G401.6 (cell line): ENCODE data around the gene GMDS.

Experiments
- FAIRE-seq: peaks from 2 replicates; lab custom pipeline; 2012; peaks lifted over from hg19 to GRCh38; lab: Jason Lieb, UNC

The GMDS gene

DNA sequence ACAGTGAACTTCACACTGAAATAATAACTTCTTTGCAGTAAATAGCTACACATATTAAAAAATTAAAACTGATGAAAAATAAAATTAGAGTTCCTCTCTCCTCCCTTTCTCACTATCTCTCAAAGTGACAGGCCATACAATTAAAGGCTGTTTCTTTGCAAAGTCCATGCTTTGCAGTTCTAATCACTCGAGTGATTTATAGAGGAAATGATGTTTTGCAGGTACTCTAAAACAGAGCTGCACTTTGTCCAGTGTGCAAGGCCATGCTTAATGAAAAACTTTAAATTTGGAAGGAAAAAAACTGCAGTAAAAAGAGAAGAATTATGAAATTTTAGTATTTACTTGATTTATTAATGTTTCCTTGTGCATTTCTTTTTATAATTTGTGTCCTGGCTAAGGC lies 112.5 kb downstream of the GMDS start:
- no peak for FAIRE-seq

DNA sequence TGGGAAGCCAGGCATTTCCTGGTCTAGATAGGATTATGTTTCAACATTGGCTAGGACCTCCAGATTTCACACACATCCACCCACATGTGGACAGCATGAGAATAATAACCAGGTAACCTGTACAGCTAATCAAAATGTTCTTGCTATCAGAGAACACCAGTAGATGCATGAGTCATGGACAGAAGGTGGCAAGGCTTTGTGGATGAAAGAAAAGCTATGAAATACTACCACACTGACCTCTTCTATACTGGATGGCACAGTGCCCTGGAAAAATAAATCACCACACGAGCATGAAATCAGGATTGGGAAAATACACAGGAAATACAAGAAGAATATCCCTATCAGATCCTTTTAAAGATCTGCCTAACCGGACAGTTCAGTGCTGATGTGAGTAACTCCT lies 113.0 kb downstream of the GMDS start:
- no peak for FAIRE-seq

DNA sequence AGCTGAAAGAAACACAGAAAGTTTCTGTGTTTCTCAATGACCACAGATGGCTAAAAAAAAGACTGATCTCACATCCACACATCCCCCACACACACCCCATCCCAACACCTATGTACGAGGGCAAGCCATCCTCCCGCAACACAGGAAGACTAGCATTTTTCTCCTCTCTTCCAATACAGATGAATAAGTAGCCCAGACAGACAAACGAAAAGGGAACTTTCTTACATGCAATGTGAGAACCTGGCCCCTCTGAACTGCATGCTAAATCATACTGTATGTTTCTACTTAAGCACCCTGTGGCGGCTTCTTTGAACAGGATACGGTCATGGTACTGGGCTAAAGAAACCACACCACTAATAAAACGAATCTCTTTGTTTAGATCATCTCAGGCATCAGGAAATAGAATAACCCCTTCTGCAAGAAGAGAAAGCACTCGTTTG lies 116.2 kb downstream of the GMDS start:
- FAIRE-seq, result no peak

DNA sequence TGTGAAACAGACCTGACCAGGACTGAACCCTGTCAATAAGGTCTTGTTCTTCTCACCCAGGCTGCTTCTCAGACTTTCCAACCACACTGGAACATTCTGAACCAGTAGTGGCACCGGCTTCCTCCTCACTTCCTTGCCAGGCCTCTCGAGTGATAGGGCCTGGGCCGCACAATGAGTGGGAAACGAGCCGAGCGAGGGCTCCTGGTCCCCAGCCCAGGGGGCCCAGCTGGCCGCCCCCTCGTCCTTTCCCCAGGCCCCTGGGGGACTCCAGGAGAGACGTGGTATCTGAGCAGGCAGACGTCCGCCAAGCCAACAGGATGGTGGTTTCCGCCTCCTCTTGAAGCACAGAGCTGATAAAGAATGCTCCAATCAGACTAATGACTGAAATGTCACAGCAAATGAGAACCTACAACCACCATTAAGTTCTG lies 117.9 kb downstream of the GMDS start:
- no peak for FAIRE-seq

DNA sequence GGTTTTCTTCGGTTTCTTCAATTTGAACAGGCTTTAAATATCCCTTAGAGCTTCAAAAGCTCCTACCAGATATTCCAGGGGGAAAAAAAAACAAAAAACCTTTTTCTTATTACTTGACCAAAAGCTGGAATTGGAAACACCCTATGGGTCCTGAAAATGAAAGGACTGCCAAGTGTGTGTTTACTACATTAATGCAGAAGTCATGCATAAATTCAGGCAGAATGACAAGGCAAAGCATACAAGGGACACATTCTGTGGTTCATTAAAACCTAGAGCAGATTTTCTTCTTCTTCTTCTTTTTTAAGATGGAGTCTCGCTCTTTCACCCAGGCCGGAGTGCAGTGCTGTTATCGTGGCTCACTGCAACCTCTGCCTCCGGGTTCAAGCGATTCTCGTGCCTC lies 119.1 kb downstream of the GMDS start:
- no peak for FAIRE-seq

DNA sequence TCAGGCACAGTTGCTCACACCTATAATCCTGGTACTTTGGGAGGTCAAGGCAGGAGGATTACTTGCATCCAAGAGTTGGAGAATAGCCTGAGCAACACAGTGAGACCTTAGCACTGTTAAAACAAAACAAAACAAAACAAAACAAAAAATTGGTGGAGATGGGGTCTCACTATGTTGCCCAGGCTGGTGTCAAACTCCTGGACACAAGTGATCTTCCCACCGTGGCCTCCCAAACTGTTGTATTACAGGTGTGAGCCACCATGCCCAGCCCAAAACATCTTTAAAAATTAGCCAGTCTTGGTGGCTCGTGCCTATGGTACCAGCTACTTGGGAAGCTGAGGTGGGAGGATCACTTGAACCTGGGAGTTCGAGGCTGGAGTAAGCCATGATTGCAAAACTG lies 120.2 kb downstream of the GMDS start:
- FAIRE-seq, result no peak

DNA sequence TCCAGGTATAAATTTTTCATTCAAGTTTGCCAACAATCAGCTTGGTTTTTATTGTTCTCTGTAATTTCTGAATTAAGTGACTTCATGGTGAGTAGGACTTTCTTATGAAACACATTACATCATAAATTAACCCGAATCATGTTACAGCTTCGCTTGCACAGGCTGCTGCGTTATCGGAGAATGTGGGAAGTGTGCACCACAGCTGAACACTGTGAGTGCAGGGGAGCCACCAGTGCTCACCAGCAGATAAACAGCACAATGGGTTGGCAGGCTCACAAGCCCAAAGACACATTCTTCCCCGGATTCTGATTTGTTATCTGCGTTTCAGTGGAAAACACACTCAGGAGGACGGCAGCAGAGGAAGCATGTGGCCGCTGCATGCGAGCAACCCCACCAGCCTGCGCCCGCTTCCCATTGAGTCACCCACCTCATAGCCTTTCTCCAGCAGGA lies 121.1 kb downstream of the GMDS start:
- no peak for FAIRE-seq

DNA sequence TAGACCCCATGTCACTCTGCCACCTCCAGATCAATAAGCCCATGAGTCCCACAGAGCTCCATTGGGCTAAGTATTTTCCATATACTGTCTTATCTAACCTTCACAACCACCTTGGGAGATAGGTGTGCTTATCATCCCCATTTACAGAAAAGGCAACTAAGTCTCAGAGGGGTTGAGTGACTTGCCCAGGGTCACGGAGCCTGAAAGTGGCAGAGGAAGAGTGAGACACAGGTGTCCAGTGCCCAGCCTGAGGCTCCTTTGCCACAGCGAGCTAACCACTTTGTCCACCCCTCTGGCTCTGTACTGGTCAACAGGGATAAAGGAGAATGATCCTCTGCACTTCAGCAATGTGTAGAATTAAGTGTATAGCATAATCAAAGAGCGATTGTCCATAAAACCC lies 124.5 kb downstream of the GMDS start:
- no peak for FAIRE-seq

DNA sequence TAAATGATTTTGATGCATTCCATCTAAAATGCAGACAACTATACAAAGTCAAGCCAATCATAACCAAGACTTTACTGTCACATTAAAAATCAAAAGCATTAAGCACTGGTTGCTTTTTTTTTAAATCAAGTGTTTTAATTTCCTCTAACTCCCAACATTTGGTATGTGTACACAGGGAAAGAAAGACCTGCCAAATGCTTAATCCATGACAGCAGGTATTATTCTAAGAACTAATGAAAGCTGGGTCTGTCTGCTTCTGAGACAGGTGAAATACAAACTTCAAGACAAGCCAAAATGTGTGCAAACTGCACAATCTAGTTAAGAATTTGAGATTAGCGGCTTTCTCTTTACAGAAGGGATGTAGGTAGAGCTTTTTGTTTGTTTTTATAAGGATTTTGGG lies 126.1 kb downstream of the GMDS start:
- no peak for FAIRE-seq

DNA sequence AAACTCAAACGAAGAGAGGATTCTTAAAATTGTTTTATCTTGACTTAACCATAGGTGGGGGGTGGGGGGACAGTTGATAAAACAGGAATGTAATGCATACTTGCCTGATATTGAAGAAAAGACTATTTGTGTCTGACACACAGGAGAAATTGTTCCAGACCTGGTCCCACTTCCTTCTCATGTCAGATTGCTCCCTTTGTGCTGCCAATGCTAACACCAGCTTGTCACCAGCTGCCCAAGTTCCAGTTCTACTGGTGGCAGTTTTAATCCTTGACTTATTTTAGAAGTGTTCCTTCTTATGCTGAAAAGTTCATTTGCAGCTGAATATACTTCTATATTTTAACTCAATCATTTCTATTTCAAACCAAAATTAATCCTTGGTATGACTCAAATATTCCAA lies 127.3 kb downstream of the GMDS start:
- FAIRE-seq, result no peak

DNA sequence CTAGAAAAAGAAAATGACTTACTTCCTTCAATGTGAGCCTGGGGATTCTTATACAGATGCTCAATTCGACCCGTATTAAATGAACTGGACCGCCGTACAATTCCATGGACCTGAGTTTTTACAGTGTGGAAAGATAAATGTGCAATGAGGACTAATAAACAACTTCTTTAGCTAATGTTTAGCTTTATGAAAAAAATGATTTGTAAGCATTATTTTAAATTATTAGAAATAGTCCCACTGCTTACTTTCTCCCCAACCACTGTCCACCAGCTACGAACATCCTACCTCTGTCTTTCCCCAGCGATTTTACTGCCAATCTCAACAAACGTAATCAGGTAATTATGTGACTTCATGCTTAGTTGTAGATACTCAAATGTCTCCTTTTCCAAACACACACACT lies 128.0 kb downstream of the GMDS start:
- FAIRE-seq, result no peak

DNA sequence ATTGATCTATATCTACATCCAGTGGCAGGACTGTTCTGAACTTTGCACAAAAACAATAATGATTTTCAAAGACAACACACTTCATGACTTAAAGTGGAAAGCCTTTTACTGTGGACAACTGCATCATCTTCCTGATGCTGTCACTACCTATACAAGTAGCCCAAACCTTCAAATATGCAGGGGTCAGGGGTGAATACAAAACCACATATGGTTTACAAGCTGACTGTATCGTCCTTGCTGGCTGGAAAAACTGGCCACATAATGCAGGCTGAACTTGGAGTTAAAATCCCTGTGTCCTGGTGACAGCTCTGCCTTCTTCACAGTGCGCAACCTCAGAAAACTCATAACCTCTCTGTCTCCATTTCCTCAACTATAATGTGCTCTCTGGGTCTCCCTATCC lies 128.9 kb downstream of the GMDS start:
- no peak for FAIRE-seq

DNA sequence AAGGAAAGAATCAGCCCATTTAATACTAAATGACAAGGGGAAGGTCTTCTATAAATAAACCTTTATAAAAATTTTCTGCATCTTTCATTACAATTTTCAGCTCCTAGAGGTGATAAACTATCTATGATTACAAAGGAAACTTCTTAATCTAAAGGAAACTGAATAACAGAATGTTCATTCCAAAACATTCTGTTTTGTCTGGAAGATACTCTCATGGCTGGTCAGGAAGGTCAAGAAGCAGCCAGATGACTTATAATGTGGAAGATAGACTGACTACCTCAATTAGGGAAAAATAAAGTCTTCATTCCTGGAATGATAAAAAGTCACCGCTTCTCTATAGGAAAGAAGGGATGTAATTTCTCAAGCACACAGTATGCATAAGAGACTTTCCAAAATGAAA lies 131.3 kb downstream of the GMDS start:
- no peak for FAIRE-seq

DNA sequence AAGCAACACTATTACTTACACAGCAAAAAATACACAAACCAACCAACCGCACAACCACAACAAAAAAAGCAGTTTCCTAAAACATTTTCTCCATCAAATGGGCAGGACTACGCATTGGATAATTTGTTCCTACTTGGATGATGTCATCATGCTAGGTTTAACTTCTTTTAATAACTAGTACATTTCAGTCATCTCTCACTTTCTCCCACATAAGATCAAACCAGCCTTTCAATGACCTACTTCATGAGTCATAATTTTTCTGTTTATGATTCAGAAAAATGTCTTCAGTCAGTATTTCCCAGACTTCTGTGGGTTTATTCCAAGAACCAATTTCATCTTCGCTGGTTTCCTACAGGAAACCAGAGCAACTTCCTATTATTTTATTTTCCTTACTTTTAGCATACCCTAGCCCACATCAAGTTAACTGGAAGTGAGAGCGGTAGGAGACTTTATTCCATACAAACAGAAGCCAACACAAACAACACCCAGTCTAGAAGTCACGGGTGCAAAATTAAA lies 134.2 kb downstream of the GMDS start:
- no peak for FAIRE-seq

DNA sequence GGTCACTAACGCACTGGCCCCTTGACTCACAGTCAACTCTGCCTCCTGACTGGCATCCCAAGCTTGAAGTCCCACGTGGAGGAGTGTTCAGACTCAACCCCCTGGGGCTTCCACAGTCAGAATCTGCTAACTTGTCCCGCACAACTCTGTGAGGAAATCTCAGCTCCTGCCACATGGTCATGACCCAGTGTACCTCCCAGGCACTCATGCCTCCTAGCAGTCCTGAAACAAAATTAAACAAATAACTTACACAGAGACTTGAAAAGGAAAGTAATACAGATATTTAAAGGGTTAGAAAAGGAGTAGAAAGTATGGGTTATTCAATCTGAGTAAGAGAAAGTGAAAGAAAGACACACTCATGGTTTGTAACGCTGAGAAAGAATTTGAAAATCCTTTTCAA lies 134.9 kb downstream of the GMDS start:
- FAIRE-seq, result no peak

DNA sequence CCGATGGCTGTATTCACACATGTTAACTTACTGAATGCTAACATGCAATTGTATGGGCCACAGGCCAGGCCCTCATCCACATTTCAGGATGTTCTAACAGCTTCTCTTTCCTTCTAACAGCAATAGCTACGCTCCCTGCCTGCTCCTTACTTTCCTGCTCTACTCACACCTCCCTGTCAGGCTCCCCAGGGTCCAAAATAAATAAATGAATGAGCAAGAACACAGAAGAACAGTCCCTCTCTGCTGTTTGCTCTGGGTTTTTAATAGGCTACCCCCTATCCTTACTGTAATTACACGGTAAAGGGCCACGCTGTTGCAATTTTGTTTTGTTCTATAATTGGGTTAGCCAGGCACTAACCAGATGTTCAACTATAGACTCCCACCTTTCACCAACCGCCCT lies 135.6 kb downstream of the GMDS start:
- no peak for FAIRE-seq

DNA sequence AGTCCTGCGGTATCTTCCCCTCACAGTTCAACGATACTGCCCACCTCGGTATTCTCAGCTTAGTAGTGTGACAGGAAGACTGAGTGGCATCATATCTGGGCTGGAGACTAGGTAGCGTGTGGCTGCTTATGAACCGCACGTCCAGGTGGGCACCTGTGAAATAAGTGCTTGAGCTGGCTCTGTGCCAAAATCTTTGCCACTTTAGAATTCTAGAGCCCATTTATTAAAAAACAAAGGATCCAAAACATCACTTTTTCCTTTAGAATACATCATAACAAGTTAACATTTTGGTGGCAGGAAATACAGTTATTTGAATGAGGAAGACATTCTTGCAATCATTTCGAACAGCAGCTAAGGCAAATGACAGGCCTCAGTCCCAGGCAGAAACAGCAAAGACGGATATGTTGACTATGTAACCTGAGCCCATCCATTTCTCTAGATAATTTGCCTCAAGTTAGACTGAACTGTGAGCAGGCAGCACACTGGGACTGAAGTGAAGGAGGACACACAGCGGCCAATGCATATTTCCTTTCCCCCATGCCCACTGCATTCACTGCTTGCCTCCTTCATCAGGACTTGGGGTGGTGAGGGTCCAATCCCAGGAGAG lies 136.6 kb downstream of the GMDS start:
- no peak for FAIRE-seq

DNA sequence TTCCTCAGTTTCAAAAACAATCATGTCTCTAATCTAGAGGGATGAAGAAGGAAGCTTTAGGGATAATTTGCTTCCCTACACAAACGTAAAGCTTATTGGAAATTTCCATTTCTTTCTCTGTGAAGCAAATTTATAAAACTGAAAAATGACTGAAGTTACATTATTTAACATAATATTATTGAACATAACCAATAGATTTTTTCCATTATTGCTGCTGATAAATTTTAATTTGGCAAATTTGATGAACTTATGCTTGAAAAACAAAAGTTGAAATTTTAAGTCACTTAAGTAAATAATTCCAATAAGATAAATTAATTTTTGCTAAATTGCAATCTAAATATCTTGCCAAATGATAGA lies 140.9 kb downstream of the GMDS start:
- no peak for FAIRE-seq

DNA sequence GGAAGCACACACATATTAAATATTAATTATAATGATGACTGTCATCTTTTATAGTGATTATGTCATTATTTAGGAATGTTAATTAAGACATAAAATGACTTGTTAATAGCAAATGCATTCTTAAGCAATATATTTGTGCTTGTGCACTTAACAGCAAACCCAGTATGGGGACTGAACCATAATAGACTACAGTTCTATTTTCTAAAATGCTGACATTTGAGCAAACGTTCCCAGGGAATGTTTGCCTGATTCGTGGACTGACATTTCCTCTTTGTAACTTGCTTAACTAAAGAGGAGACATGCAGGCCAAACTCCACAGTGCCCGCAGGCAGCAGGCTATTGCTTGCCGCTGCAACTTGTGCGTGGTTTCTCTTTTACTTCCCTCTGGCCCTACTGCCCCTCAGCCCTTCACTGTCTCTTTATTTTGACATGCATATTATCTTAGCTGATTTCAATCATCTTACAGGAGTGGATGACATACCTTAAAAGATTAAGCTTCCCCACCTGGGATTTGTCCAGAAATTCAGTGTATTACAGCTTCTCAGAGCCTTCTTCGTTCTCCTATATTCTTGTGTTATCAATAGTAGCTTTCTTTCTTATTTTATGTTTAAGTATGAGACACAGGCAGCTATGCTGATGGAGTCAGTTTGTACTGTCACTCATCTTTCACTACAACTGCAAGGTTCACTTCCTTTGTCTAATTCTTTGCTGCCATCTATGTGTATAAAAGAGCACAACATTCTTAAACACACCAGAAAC lies 141.5 kb downstream of the GMDS start:
- peak; percentile 92 for FAIRE-seq

DNA sequence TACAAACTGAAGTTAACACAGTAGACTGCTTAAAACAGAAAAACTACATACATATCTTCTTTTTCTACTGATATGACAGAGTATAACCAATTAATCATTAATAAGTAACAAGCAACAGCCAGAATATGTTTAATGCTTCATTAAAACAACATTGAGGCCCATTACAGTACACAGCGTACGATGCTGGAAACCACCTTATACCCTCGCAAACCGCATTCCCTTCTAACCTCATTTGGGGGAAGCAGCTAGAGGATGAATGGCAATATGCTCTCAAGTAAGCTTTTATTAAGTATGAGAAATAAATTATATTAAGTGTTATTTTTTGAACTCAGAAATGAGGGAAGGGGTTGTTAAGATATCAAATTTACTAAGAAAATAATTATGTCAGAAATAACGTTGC lies 142.4 kb downstream of the GMDS start:
- FAIRE-seq, result no peak

DNA sequence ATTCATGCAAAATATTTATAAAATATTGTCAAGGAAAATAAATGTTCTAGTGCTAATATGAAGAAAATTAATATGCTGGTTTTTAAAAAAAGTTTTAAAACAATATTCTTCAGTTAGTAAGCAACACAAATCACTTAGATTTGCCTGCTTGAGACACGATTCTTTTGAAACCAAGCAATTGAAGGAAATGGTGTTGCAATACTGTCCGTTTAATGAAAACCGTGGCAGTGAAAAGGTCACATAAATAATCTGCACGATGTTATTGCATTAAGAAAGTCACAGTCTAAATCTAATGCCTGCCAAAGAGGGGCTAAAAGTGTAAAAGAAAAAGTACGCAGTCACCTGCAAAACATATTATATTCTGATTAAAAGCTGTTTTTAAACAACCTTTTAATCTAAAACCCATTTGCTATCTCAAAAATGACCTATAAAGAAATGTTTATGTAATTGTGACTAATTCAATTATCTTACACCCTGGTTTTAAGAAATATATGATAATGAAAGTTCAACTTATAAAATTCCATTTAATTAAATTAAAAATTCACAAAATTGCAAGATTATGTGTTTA lies 143.0 kb downstream of the GMDS start:
- peak; percentile 61 for FAIRE-seq

DNA sequence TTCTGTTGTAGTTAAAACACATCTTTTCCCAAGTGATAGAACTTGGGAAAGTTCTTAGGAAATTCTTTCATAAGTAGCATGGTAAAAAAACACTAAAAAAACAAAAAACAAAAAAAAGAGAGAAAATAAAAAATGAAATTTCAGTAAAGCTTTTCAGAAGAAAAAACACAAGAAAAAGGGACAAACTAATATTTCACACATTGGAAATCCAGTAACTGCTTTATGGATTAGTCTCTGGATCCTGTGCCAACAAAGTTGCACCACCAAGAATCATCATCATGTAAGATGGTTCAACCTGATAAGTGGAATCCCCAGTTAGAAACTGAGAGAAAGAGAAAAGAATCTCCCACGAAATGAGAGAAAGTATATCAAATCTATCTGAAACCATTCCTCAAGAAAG lies 144.2 kb downstream of the GMDS start:
- FAIRE-seq, result no peak

DNA sequence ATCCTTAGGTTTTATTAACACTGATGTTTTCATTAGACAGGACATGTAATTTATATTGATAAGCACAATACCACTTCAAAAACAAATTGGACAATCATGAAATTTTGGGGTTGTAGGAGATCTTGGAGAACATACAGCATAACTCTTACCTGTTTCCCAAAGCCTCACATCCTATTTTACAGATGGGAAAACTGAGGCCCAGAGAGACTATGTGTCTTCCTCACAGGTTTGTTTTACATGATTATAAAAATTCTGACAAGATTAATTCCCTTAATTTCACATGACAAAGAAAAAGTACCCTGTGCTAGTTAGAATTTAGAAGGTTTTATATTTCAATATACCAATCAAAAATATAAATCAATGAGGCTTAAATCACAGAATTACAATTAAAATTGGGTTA lies 145.5 kb downstream of the GMDS start:
- no peak for FAIRE-seq

DNA sequence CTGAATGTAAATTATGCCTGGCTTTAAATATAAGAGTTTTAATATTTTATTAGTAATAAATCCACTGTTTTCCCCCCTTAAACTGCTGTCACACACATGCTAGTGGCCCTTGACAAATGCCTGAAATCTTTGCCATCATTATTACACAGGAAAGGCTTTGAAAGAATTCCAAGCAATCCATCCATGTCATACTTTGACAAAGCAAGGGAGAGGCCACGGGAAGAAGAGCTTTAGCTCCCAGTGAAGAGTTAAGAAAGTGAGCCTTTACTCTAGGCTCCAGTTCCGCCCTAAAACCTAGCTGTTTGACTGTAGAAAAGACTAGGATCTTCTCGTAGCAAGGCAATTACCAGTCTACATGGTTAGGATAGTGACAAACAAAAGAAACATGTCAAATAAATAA lies 147.9 kb downstream of the GMDS start:
- FAIRE-seq, result no peak
